NCI-H2029 (cell line): ENCODE measurements around the gene MFSD11.
"Not testable (repeated sequence)": the region's sequence is repeated elsewhere in the genome, so short reads cannot be mapped to it uniquely, and the experiment has no call there.

ENCODE experiments used
- DNase-seq: peaks from one replicate; lab custom pipeline; 2025; lab: John Stamatoyannopoulos, UW

MFSD11 gene

GRCh38 chr17:76709077-76709950, 28.6 kb upstream of the MFSD11 start:
- no peak for DNase-seq

- DNase-seq: not testable (repeated sequence)
Observed at GRCh38 chr17:76709951-76710862, 27.7 kb upstream of the MFSD11 start.

- DNase-seq: no peak
Observed at GRCh38 chr17:76710863-76711611, 26.9 kb upstream of the MFSD11 start, which contains the start of gene MXRA7. Gene MXRA7 (minus strand): TSS chr17:76710965. CDS start chr17:76710946, 19 bp downstream.

GRCh38 chr17:76712321-76712720, 25.6 kb upstream of the MFSD11 start:
- DNase-seq: not testable (repeated sequence)

GRCh38 chr17:76713765-76714164, 24.2 kb upstream of the MFSD11 start:
- no peak for DNase-seq

- DNase-seq: no peak
Observed at GRCh38 chr17:76714336-76714735, 23.6 kb upstream of the MFSD11 start.

GRCh38 chr17:76714822-76715495, 23.0 kb upstream of the MFSD11 start:
- DNase-seq: no peak

- no peak for DNase-seq
Observed at GRCh38 chr17:76715496-76715830, 22.5 kb upstream of the MFSD11 start.

- no peak for DNase-seq
Observed at GRCh38 chr17:76716146-76716838, 21.6 kb upstream of the MFSD11 start.

- no peak for DNase-seq
Observed at GRCh38 chr17:76716839-76717215, 21.1 kb upstream of the MFSD11 start.

- DNase-seq: no peak
Observed at GRCh38 chr17:76718516-76718915, 19.4 kb upstream of the MFSD11 start.

- no peak for DNase-seq
Observed at GRCh38 chr17:76720211-76720610, 17.7 kb upstream of the MFSD11 start.

GRCh38 chr17:76720941-76721340, 17.0 kb upstream of the MFSD11 start:
- no peak for DNase-seq

- no peak for DNase-seq
Observed at GRCh38 chr17:76721463-76721862, 16.5 kb upstream of the MFSD11 start.

- DNase-seq: no peak
Observed at GRCh38 chr17:76722279-76722678, 15.6 kb upstream of the MFSD11 start.

GRCh38 chr17:76722977-76723376, 14.9 kb upstream of the MFSD11 start:
- not testable (repeated sequence) for DNase-seq

GRCh38 chr17:76723812-76724211, 14.1 kb upstream of the MFSD11 start:
- DNase-seq: no peak

GRCh38 chr17:76725580-76726230, 12.2 kb upstream of the MFSD11 start:
- DNase-seq: no peak

- peak; percentile 85 for DNase-seq
Observed at GRCh38 chr17:76726231-76726775, 11.6 kb upstream of the MFSD11 start, which contains the start of gene JMJD6. Gene JMJD6 (minus strand): TSS chr17:76726606. CDS start chr17:76726475, 131 bp downstream.
